K562 (cell line): ENCODE results near the gene CACNB2. TPM values are rescaled to one million over a fixed set of nuclear protein-coding genes. Genes with fewer than 3 reads are reported as not detected.
A peak's percentile ranks its signal among the peaks of the same experiment; 100 is the strongest.

Source experiments
- ATAC-seq: fragments of 200-7000 bp; cut with Tn5 transposase; 3 replicates; pipeline ENCODE4 v1.9.1; 2020; ENCODE audit warnings: moderate library complexity
- BruUV-seq: library from RNA; stranded (reverse); fragments of 400-500 nt; replicated peaks from 2 replicates; lab custom pipeline; 2021; lab: Mats Ljungman, UMichigan
- CTCF ChIA-PET: fragments of 300-600 bp; formaldehyde crosslinking; extraction: SDS; loops from one replicate; lab custom pipeline; 2021; ENCODE audit warnings: low intra/inter-chr PET ratio; lab: Yijun Ruan, JAX
- POLR2A ChIA-PET: fragments of 300-600, 350-650 bp; sonication (Branson Sonifier 250); formaldehyde crosslinking; extraction: SDS; loops from one replicate; lab custom pipeline; 2021; ENCODE audit warnings: antibody characterized with exemption, inconsistent platforms; lab: Yijun Ruan, JAX
- DNase-seq, 4 experiments: peaks; one replicate each; pipeline versions ENCODE4 v3.0.0 to v3.0.0-alpha.2; 2011 to 2018; ENCODE audit warnings: low spot score in 3 of 4, mixed read lengths in 3 of 4; ENCODE audit errors: extremely low read depth in 1 of 4
- FAIRE-seq: peaks from 2 replicates; lab custom pipeline; 2011; peaks lifted over from hg19 to GRCh38; lab: Jason Lieb, UNC
- H2AFZ ChIP-seq: 2 replicates; pipeline ENCODE4 v1.6.0; 2011; ENCODE audit warnings: low read depth, low read length, control low read depth, inconsistent platforms
- H3K27ac ChIP-seq: fragments of 200-600 bp; 3 replicates; pipeline ENCODE4 v1.8.0; 2011; ENCODE audit warnings: low read depth, mild to moderate bottlenecking, control low read depth, inconsistent platforms, low read length, moderate library complexity, mixed read lengths; ENCODE audit errors: extremely low read depth
- H3K27me3 ChIP-seq, 2 experiments: fragments of 300-600 bp in 1 of 2; 2 replicates in 1 of 2; 3 replicates in 1 of 2; pipeline versions ENCODE4 v1.6.0 to v1.8.0; 2011; ENCODE audit warnings: inconsistent platforms in 2 of 2, low read length in 2 of 2, mild to moderate bottlenecking in 1 of 2, mixed read lengths in 1 of 2, moderate library complexity in 1 of 2; ENCODE audit not compliant: control insufficient read depth in 2 of 2, insufficient read depth in 2 of 2
- H3K36me3 ChIP-seq: fragments of 300-600 bp; 3 replicates; pipeline ENCODE4 v1.8.0; 2011; ENCODE audit warnings: mild to moderate bottlenecking, low read length, inconsistent platforms; ENCODE audit not compliant: control insufficient read depth, insufficient read depth
- H3K4me1 ChIP-seq, 2 experiments: fragments of 200-600 bp in 1 of 2; replicated peaks in 1 of 2; 2 replicates in 1 of 2; 3 replicates in 1 of 2; pipeline versions ENCODE4 v1.5.1 to v1.8.0; 2011; ENCODE audit warnings: inconsistent platforms in 2 of 2, low read length in 2 of 2, mild to moderate bottlenecking in 1 of 2, mixed read lengths in 1 of 2, moderate library complexity in 1 of 2; ENCODE audit not compliant: control insufficient read depth in 2 of 2, insufficient read depth in 2 of 2
- H3K4me2 ChIP-seq: 2 replicates; pipeline ENCODE4 v1.6.1; 2011; ENCODE audit warnings: low read length, control low read depth, inconsistent platforms, mixed read lengths; ENCODE audit not compliant: insufficient read depth
- H3K4me3 ChIP-seq: fragments of 200-600 bp; sonication (generic), shearing (Covaris generic); 2 replicates; pipeline ENCODE4 v1.5.1; 2016; ENCODE audit warnings: control low read depth, inconsistent platforms
- H3K79me2 ChIP-seq: fragments of 200-600 bp; 3 replicates; pipeline ENCODE4 v1.8.0; 2011; ENCODE audit warnings: low read length, inconsistent platforms; ENCODE audit not compliant: control insufficient read depth, insufficient read depth
- H3K9ac ChIP-seq, 2 experiments: 2 replicates each; pipeline versions ENCODE4 v1.6.0 to v1.6.1; 2011; ENCODE audit warnings: low read depth in 2 of 2, low read length in 2 of 2, control low read depth in 1 of 2, inconsistent platforms in 1 of 2, mild to moderate bottlenecking in 1 of 2, mixed read lengths in 1 of 2; ENCODE audit not compliant: insufficient read depth in 1 of 2
- H3K9me1 ChIP-seq: one replicate; pipeline ENCODE4 v1.6.0; 2011; ENCODE audit warnings: inconsistent platforms, mild to moderate bottlenecking, low read length, moderate library complexity; ENCODE audit not compliant: control insufficient read depth, insufficient read depth
- H3K9me3 ChIP-seq: replicated peaks from 2 replicates; pipeline ENCODE4 v1.5.1; 2011; ENCODE audit warnings: low read depth, low read length, inconsistent platforms; ENCODE audit not compliant: control insufficient read depth, insufficient read depth
- H4K20me1 ChIP-seq: replicated peaks from 2 replicates; pipeline ENCODE4 v1.6.1; 2011; ENCODE audit warnings: low read length, inconsistent platforms, mixed read lengths; ENCODE audit not compliant: control insufficient read depth, insufficient read depth
- ARID1B ChIP-seq: fragments of 450-650 bp; IDR thresholded peaks from 2 replicates; pipeline ENCODE4 v1.6.1; 2016; ENCODE audit warnings: antibody characterized with exemption, mild to moderate bottlenecking, inconsistent platforms
- CEBPG ChIP-seq, 3 experiments: fragments of 200-800 bp in 1 of 3; sonication (Bioruptor generic) in 1 of 3; sonication (generic) in 1 of 3; formaldehyde crosslinking in 1 of 3; IDR thresholded peaks in 2 of 3; conservative IDR thresholded peaks in 1 of 3; 2 replicates each; pipeline versions ENCODE4 v1.6.1 to v1.8.0; 2016 to 2022; ENCODE audit warnings: missing compliant biosample characterization in 2 of 3, missing genetic modification characterization in 2 of 3, mild to moderate bottlenecking in 1 of 3, missing genetic modification reagents in 1 of 3
- E2F1 ChIP-seq: sonication (generic); formaldehyde crosslinking; IDR thresholded peaks from 2 replicates; pipeline ENCODE4 v1.8.1; 2023; ENCODE audit warnings: mild to moderate bottlenecking, missing genetic modification reagents, moderate library complexity
- ETS1 ChIP-seq: conservative IDR thresholded peaks from 2 replicates; pipeline ENCODE4 v1.6.1; 2011; ENCODE audit warnings: low read depth, mild to moderate bottlenecking, low read length; ENCODE audit not compliant: control insufficient read depth
- FOSL1 ChIP-seq: fragments of 200-800 bp; sonication (Bioruptor generic); conservative IDR thresholded peaks from 2 replicates; pipeline ENCODE4 v1.6.1; 2016; ENCODE audit warnings: missing genetic modification characterization, missing compliant biosample characterization
- PBX2 ChIP-seq, 2 experiments: IDR thresholded peaks in 1 of 2; conservative IDR thresholded peaks in 1 of 2; 2 replicates each; pipeline ENCODE4 v1.6.1; 2016; ENCODE audit warnings: low read depth in 2 of 2, mild to moderate bottlenecking in 1 of 2, missing compliant biosample characterization in 1 of 2, missing genetic modification characterization in 1 of 2, moderate library complexity in 1 of 2
- SMAD2 ChIP-seq: fragments of 150-350 bp; IDR thresholded peaks from 2 replicates; pipeline ENCODE4 v1.6.1; 2014; ENCODE audit warnings: low read depth, mild to moderate bottlenecking, low read length
- STAG1 ChIP-seq: sonication (generic); formaldehyde crosslinking; IDR thresholded peaks from 2 replicates; pipeline ENCODE4 v1.5.0; 2020; ENCODE audit warnings: missing genetic modification reagents, borderline replicate concordance
- TFAM ChIP-seq: fragments of 250-450 bp; sonication (Bioruptor Pico); conservative IDR thresholded peaks from 2 replicates; pipeline ENCODE4 v1.5.0; 2021; ENCODE audit warnings: mild to moderate bottlenecking, moderate library complexity
- WGBS: fragments of 100-300 bp; shearing (Covaris generic); methylation state at CpG from one replicate; pipeline ENCODE4 v1.1.6; 2016; ENCODE audit warnings: low coverage, mixed read lengths; ENCODE audit not compliant: insufficient coverage; ENCODE audit errors: missing lambda C conversion rate; 5-methylcytosine and 5-hydroxymethylcytosine counted together
- in situ Hi-C: fragments of 300-500 bp; cut with MboI; formaldehyde crosslinking; loops from 4 replicates; pipeline ENCODE4 v1.15.0; 2018; ENCODE audit warnings: inconsistent platforms, mixed read lengths
- intact Hi-C: fragments of 100-400 bp; cut with micrococcal nuclease; formaldehyde crosslinking; loops from 2 replicates; pipeline ENCODE4 v1.14.2; 2022
- polyA plus RNA-seq, 8 experiments: library from polyadenylated mRNA; depleted of rRNA in 4 of 8; stranded (reverse) in 5 of 8; unstranded in 3 of 8; fragments of >200 nt; fragmentation: Nextera tagmentation in 2 of 8; fragmentation: Illumina TruSeq in 1 of 8; extraction: Ambion mirVana in 2 of 8; extraction: Trizol in 1 of 8; gene quantifications; 2 replicates each; pipeline versions ENCODE4 v1.2.1 to v1.2.3, GENCODE V29; 2011 to 2014; ENCODE audit warnings: inconsistent platforms in 1 of 8, missing spikeins in 1 of 8
- total RNA-seq, 7 experiments: library from RNA; depleted of rRNA in 6 of 7; stranded (reverse); fragments of >200 nt in 6 of 7; fragmentation: Illumina TruSeq in 2 of 7; extraction: Trizol in 2 of 7; gene quantifications; 2 replicates each; pipeline versions ENCODE4 v1.2.1 to v1.2.3, GENCODE V29; 2011 to 2021; ENCODE audit warnings: low replicate concordance in 1 of 7
- TF ChIP-seq, protein P1 (sequence below): fragments of 450-650 bp; formaldehyde crosslinking; IDR thresholded peaks from 2 replicates; pipeline ENCODE4 v1.4.0; 2022; ENCODE audit warnings: mild to moderate bottlenecking, moderate library complexity
- TF ChIP-seq, protein P2 (sequence below): fragments of 450-650 bp; IDR thresholded peaks from 2 replicates; pipeline ENCODE4 v1.6.1; 2016; ENCODE audit warnings: mild to moderate bottlenecking

Gene CACNB2
- total and polyA plus RNA-seq, 9 of the 15 experiments (the other 6 are each of a cell fraction or from before 2014, with no cell fraction given), result 1.8 to 2.2 TPM; not detected in 7

DNA sequence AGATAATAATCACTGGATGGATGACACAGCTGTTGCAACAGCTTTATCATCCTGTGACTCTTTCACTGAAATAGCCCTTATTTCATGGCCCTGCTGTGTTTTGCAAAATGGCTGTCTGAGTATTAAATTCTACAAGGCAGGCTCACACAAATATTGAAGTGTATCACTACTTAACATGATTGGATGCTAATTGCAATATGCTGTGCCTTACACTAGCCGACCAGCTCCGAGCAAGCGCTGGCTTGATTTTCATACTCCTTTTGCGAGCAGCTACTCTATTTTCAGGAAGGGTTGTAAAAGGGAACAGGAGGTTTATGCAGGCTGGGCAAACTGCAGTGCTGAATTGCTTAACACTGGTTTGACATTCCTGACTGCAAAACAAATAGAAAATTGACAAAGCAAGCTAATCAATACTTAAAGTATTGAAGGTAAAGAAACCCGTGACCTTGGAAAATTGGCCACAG is 121.6 kb downstream of the CACNB2 start:
- no peaks in the 10 kb centered on the region for H4K20me1 ChIP-seq
- H2AFZ ChIP-seq, result no peak overlapping the region
- no TSS peak for BruUV-seq
- H3K27me3 ChIP-seq, result peaks cover 0 to 4% of the 10 kb centered on the region in 2 experiments; a peak in 4 of 5 replicates
- CTCF ChIA-PET, result no interaction called here
- H3K9me1 ChIP-seq, result no peaks in the 10 kb centered on the region
- H3K9ac ChIP-seq, result no peak overlapping the region
- FAIRE-seq (no peak), ATAC-seq (no peak), DNase-seq (no peak)
- POLR2A ChIA-PET, result no interaction called here
- no peaks in the 10 kb centered on the region for H3K4me1 ChIP-seq
- no peak overlapping the region for H3K4me3 ChIP-seq
- H3K27ac ChIP-seq, result no peak overlapping the region
- in situ Hi-C loops, result no loop called here
- H3K9me3 ChIP-seq, result no peaks in the 10 kb centered on the region
- intact Hi-C loops, result no loop called here
- WGBS, result 1% methylated on average over 5 of the region's 5 CpGs
- H3K4me2 ChIP-seq, result no peak overlapping the region
- no peaks in the 10 kb centered on the region for H3K36me3 ChIP-seq
- H3K79me2 ChIP-seq, result no peaks in the 10 kb centered on the region
- peak; percentile 39 for TF ChIP-seq FOSL1
- TF ChIP-seq, protein P1, sequence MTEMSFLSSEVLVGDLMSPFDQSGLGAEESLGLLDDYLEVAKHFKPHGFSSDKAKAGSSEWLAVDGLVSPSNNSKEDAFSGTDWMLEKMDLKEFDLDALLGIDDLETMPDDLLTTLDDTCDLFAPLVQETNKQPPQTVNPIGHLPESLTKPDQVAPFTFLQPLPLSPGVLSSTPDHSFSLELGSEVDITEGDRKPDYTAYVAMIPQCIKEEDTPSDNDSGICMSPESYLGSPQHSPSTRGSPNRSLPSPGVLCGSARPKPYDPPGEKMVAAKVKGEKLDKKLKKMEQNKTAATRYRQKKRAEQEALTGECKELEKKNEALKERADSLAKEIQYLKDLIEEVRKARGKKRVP (CRISPR knock-in tag), result peak; percentile 86
- no peak for TF ChIP-seq E2F1
- TF ChIP-seq ARID1B, result no peak
- TF ChIP-seq TFAM (CRISPR knock-in tag), result no peak
- TF ChIP-seq PBX2 (CRISPR knock-in tag; IDR thresholded peaks at IDR 0.05; ENCODE audit: low read depth), result no peak
- TF ChIP-seq PBX2 (tag; conservative IDR thresholded peaks at IDR 0.05; ENCODE audit: low read depth), result no peak
- TF ChIP-seq STAG1, result no peak
- no peak for TF ChIP-seq SMAD2
- TF ChIP-seq, protein P2, sequence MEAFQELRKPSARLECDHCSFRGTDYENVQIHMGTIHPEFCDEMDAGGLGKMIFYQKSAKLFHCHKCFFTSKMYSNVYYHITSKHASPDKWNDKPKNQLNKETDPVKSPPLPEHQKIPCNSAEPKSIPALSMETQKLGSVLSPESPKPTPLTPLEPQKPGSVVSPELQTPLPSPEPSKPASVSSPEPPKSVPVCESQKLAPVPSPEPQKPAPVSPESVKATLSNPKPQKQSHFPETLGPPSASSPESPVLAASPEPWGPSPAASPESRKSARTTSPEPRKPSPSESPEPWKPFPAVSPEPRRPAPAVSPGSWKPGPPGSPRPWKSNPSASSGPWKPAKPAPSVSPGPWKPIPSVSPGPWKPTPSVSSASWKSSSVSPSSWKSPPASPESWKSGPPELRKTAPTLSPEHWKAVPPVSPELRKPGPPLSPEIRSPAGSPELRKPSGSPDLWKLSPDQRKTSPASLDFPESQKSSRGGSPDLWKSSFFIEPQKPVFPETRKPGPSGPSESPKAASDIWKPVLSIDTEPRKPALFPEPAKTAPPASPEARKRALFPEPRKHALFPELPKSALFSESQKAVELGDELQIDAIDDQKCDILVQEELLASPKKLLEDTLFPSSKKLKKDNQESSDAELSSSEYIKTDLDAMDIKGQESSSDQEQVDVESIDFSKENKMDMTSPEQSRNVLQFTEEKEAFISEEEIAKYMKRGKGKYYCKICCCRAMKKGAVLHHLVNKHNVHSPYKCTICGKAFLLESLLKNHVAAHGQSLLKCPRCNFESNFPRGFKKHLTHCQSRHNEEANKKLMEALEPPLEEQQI, result no peak
- no peak for TF ChIP-seq ETS1
- no peak for TF ChIP-seq CEBPG (CRISPR knock-in tag; IDR thresholded peaks at IDR 0.05)
- TF ChIP-seq CEBPG (tag; conservative IDR thresholded peaks at IDR 0.05 in 1 of 2, IDR thresholded peaks at IDR 0.05 in 1 of 2), result peak; percentile 46 to 57
